Ramos (cell line): Measurements from ENCODE around the gene CCNQ.
"Not testable (repeated sequence)": the region's sequence is repeated elsewhere in the genome, so short reads cannot be mapped to it uniquely, and the experiment has no call there.

Experiments used
- in situ Hi-C: fragments of 300-500 bp; cut with MboI; formaldehyde crosslinking; loops from one replicate; pipeline ENCODE4 v1.14.3; 2022; ENCODE audit warnings: low sequenced_read_pairs; ENCODE audit not compliant: unreplicated experiment

Gene CCNQ

DNA sequence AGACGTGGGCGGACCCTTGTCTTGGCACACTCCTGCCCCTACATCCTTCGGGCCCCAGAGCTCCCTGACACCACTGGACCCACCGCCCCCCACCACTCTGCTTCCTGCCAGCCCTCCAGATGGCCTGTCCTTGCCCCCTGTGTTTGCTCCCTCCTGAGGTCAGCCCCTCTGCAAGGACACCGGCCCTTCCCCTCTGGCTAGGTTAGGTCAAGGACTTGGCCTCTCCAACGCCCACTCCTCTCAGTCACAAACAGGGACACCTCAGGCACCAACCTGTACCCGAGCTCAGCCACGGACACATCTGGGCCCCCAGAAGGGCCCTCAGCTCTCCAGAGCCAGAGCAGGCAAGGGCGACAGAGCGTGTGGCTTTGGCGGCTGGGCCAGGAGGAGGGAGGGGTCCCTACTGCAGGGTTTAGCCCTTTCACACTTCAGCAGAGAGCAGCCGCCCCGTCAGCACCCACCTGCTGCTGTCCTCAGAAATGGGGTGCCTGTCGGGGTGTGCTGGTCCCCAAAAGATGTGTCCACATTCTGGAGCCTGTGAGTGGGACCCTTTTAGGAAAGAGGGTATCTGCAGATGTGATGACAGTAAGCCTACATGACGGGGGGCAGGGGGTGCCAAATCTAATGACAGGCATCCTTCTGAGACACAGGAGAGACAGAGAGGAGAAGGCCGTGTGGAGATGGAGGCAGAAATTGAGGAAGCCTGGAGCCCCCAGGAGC, 24.5 kb upstream of the CCNQ start:
- in situ Hi-C loops = no loop called here

DNA sequence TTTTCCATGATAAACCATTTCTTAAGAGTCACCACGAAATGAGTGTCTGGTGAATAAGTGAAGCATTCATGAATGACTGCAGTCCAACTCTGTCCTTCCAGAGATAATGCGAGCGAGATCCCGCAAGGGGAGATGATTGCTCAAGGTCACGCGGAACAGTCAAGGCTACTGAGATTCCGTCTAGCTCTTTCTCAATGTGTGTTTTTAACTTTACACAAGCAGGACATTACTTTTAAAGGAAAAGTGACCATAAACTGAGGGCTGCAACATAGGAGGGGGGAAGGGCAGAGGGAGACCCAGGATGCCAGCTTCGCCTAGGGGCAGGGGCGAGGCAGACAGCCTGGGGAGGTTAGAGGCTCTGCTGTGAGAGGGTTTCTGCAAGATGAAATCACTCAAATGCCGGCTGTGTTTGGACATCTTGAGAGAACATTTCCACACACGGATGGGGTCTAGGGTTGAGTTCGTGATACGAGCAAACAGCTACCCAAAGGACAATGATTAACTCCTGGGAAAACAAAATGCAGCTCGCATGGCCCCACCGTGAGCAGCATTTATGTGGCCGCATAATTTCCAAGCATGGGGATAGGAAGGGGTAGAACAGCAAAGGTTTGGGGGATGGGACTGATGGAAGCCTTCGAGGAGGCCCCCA, 23.8 kb upstream of the CCNQ start:
- in situ Hi-C loops = no loop called here

DNA sequence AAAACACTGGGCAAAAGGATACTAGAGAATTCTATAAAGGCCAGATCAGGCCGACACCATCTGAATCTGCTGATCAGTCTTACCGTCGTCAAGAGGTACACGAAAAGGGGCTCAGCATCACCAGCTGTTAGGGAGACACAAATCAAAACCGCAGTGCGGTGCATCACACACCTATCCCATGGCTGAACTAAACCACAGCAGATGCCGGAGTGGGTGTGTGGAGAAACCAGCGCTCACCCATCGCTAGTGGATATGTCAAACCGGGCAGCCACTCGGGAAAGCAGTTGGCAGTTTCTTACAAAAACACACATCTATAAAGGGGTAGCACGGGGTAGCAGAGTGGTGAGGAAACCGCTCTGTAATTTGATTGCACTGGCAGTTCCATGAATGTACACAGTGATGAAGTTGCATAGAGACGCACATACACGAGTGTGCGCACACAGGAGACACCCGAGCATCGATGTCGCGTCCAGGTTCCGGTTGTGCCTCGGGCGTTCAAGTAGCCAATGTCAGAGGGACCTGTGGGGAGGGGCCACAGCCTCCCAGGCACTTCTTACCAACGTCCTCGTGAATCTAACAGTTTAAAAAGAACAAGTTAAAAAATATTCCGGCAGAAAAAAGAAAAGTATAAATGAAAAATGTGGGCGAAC, 23.1 kb upstream of the CCNQ start:
- in situ Hi-C loops = no loop called here

DNA sequence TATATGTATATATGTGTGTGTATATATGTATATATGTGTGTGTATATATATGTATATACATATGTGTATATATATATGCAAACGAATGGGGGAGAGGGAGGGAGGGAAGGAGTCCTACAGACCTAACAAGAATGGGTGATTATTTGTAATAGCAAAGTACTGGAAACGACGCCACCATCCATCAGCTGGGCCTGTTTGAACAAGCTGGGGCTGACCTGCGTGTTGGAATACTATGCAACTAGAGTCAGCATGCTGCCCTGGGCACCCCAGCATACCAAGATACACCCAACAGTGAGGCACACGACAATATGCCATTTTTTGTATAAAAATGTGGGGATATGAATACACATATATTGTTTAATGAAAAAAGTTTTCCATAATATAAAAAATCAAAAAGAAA, 21.6 kb upstream of the CCNQ start:
- in situ Hi-C loops = no loop called here

DNA sequence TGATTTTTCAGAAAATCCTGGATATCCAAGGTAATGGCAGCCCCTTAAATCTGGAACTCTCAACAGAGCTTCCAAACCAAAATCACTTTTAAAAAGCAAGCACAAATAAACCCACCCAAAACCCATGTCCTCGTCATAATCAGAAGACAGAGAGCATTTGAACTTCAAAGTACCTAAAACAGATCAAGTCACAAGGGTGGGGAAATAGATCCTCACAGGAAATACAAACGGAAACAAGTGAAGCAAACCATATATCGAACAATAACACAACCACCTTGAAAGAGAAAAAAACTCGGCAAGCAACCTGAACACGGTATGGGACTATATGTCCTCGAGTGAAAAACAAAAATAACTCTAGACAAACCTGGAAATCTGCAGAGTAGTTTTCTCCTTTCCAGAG, 15.9 kb upstream of the CCNQ start:
- in situ Hi-C loops = no loop called here

DNA sequence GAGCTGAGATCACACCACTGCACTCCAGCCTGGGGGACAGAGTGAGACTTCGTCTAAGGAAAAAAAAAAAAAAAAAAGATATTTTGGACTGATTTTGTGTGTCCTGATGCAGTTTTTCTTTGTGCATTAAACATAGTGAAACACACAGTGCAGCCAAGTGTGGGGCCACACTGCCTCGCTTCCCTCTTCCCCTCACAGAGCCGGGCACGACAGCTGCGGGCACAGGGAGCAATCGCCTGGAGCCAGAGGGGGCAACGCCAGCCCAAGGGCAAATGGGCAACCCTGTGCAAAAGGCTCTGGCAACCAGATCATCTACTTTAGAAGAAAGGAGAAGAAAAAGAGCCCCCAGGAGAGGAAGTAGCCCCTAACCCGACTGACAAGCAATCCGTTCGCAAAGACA, 13.5 kb upstream of the CCNQ start:
- in situ Hi-C loops = no loop called here

DNA sequence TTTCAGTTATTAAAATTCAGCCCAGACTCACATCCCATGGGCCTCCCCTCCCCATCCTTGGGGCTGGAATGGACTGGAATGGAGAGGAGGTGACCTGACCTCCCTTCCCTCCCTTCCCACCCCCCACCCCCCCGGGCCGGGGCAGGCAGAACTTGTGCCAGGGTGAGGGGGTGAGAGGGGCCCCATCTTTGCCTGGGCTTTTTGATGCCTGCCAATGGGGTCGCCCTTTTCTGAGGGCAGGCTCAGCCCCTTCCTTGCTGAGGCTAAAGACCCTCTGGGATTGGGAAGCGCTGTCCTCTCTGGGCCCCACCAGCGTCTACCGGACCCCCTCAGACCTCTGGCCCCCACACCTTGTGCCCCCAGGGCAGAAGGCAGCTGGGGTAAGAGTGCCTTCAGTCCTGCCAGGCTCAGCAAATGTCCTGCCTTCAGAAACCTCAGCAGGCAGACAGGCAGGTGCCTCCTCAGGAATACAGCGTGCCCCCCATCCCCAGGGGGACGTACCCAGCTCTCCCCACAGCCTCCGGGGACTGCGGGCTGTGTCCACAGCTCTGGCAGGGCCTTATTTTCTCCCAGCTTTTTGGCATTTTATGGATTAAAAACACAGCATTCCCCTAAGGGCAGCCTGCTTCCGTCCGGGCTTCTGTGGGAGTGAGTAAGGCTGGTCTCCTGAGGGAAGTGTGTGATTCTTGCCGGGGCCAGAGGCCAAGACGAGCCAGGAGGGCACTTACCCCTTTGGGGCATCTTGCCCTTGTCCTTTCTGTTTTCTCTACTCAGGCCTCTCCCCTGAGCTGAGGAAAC, 12.6 kb upstream of the CCNQ start:
- in situ Hi-C loops = no loop called here

DNA sequence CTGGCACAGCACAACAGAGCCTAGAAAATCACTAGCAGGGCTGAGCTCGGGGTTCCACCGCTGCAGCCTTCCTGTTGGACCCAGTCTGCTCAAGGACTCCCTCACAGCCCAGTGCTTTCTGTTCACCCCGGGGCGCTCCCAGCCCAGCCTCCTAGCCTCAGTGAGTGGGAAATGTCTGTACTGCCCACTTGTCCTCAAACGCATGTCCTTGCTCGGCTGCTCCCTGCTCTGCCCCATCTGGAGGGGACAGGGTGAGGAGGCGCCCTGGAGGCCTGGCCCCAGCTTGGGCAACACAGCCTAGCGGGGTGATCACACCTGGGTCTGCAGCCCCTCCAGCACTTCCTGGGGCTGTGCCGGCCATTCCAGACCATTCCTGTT, 11.9 kb upstream of the CCNQ start:
- in situ Hi-C loops = no loop called here

DNA sequence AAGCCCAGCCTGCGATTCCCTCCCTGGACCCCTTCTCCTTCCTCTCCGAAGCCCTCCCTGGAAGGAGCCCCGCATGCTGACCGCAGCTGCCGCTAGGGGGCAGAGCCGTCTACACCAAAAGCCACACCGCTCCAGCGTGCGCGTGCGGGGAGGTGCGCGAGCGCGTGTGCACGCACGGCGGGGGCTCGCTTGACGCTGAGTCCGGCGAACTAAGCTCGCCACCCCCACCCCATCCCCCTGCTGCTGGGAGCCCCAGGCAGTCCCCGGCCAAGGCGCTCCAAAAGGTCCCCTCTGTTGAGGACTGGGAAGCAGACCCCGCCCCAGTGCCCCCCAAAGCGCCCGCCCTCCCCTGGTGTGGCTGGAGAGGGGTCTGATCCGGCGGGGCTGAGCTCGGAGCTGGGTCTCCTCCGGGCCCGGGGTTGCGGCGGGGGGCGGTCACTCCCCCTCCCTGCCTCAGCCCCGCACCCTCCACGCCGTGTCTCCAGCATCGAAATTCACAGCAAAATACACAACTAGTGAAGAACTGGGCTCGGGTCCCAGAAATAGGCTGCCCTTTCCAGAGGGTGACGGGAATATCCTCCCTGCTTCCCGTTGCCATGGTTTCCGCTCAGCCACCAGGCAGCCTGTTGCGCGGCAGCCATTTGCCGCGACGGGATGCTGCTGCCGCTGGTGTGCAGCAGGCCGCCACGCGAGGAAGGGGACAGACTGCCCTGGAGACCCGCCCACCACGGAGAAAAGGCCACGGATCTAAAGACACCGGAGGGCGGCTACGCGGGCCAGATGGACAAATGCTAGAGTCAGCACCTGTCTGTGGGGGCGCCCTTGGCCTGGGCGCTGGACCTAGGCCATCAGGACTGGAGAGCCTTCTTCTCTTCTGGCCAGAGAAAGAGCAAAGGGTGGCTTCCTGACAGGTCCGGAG, 11.2 kb upstream of the CCNQ start:
- in situ Hi-C loops = no loop called here

DNA sequence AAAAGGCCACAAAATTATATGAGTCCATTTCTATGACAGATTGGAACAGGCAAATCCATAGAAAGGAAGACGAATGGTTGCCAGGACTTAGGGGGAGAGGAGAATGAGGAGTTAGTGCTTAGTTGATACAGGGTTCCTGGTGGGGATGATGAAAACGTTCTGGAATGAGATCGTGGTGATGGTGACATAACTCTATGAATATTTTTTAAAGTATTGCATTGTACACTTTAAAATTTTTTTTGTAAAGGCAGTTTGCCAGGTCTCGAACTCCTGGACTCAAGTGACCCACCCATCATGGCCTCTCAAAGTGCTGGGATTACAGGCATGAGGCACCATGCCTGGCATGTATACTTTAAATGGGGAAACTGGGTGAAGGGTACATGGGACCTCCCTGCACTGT, 9.9 kb upstream of the CCNQ start:
- in situ Hi-C loops = no loop called here

DNA sequence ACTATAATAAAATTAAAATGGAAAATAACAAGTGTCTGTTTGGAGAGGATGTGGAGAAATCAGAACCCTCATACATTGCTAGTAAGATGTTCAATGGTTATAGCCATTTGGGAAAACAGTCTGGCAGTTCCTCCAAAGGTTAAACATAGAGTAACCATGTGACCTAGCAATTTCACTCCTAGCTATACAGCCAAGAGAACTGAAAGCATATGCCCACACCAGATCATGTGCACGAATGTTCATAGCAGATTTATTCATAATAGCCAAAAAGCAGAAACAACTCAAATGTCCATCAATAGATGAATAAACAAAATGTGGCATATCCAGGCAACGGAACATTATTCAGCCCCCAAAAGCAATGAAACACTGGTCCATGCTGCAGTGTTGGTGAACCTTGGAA, 9.4 kb upstream of the CCNQ start:
- in situ Hi-C loops = no loop called here

DNA sequence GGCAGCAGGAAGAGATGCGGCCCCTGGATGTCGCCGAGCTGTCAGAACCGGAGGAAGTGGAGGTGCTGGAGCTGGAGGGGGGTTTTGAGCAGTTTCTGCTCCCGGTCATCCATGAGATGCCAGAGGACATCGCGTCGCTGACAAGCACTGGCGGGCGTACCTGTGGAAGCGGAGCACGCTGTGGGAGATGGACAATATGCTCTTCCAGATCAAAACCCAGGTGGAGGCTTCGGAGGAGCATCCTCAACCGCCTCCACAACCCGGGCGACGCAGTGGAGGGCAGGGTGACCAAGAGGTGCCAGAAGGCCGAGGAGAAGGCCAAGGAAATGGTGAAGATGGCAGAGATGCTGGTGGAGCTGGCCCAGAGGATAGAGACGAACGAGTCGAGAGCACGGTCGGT, 7.6 kb upstream of the CCNQ start:
- in situ Hi-C loops = no loop called here

DNA sequence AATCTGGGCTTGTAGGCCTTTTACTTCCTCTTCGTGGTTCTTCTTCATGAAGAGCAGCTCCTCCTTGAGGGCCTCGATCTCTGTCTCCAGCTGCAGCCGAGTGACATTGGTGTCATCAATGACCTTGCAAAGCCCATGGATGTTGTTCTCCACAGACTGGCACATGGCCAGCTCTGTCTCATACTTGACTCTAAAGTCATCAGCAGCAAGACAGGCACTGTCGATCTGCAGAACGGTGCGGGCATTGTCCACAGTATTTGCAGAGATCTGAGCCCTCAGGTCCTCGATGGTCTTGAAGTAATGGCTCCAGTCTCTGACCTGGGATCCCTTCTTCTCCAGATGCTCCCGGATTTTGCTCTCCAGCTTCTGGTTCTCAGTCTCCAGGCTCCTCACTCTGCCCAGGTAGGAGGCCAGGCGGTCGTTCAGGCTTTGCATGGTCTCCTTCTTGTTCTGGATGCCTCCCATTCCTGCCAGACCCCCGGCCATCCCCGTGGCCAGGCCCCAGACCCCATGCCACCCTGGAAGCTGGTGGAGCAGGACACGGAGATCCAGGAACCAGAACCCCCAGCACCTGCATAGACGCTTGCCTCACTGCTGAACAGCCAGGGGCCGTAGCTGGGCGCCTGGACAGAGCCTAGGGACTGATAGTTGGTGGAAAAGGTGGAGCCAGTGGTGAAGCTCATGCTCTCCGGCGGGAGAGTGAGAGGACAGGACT, 5.9 kb upstream of the CCNQ start:
- in situ Hi-C loops = not testable (repeated sequence)

DNA sequence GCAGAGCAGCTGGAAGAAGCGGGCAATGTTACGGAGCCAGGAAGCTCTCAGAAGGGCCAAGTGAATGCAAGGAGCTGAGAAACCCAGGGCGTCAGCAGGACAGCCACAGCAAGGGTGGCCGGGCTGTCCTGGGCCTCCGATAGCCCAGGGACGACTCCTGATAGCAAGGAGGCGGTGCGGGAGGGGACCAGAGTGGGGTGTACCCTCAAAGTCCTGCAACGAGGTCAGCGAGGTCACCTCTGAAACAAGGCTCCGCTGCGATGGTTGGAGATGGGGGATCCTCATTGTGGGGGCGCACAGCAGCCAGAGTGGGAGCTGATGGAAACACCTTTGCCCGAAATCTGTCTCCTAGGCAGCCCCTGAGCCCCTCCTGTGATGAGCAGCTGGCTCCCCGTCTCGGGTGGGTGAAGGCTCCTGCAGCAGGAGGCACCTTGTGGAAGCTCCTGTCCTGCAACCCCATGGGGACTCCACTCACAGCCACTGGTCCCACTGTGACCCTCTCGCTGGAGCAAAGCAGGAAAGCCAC, 4.3 kb upstream of the CCNQ start:
- in situ Hi-C loops = no loop called here

DNA sequence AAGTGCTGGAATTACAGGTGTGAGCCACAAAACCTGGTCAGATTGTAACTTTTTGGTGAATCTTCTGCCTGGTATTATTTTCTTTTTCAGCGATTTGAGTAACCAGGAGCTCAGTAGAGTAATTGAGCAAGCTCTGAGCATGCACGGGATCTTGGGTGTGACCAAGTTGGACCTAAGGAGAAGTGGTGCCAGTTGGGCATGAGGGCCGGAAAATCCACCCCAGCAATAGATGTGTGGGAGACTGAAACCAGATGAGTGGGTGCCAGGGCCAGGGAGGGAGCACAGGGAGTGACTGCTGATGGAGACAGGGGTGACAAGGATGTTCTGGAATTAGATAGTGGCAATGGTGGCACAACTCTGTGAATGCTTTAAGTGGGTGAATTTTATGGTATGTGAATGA, 3.7 kb upstream of the CCNQ start:
- in situ Hi-C loops = no loop called here

DNA sequence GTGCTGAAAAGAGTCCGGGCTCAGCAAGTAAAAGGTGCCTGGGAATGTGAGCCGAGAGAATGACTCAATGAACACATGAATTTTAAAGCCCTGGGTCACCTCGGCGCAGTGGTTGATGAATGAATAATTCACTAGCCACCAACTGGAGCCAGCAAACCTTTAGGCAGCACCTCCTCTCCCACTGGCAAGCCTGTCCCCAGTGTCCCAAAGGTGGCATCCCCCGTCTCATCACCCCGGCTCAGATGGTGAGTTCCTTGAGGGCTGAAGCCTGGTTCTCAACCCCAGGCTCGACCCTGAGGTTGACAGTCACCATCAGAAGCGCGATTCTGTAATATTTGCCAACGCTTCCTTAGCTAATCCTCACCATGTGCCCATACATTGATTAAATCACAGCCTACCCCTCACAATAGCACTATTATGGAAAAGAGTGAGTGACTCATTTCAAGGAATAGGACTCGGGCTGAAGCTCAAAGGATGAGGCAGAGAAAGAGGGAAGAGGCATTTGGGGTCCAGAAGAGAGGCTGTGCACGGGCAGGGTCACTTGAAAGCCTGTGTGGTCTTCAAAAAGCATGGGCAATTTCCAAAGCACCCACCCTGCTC, 2.7 kb upstream of the CCNQ start:
- in situ Hi-C loops = no loop called here

DNA sequence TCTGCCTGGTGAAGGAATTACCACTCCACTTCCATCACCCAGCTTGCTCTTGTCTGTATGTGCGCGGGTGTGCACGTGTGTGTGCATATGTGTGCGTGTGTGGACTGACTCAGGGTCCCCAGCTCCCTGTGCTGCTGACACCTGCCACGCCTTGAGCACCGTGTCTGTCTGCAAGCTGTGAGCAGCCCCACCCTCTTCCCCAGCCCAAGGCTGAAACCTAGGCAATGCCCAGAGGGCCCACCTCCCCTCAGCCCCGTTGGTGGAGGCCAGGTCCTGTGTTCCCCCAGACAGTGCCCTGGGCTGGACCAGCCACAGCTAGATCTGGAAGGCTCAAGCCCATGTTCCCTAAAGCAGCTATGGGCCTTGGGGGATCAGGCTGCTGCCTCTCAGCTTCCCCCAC, 2.0 kb upstream of the CCNQ start:
- in situ Hi-C loops = no loop called here

DNA sequence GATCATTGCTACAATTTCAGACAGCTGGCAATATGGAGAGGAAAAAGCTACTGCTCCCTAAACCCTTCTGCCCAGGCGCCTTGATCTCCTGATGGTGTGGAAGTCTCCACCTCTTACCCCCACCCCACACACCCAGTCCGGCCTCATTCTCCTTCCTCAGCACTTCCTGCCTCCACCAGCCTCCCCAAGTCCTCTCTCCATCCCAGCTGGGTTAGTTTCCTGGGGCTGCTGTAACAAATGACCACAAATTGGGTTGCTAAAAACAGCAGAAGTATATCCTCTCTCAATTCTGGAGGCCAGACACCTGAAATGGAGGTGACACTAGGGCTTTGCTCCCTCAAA, 1.1 kb upstream of the CCNQ start:
- in situ Hi-C loops = no loop called here
